Kidney (tissue), 14 donors: ENCODE data around the gene BAZ2B. TPM values are rescaled to one million over a fixed set of nuclear protein-coding genes. Genes with fewer than 3 reads are reported as not detected.

Source experiments
- DNase-seq, 5 donors: peaks; one replicate each; pipeline ENCODE4 v3.0.0-alpha.2; 2013 to 2020
- FAIRE-seq: peaks from 2 replicates; lab custom pipeline; 2012; peaks lifted over from hg19 to GRCh38; lab: Jason Lieb, UNC
- H3K27ac ChIP-seq, 2 donors: one replicate each; pipeline ENCODE4 v1.7.0; 2013; ENCODE audit warnings: low read depth in 2 of 2, low read length in 2 of 2, inconsistent platforms in 1 of 2
- H3K27me3 ChIP-seq: one replicate; pipeline ENCODE4 v1.7.1; 2013; ENCODE audit warnings: low read length, inconsistent platforms; ENCODE audit not compliant: control insufficient read depth, insufficient read depth
- H3K36me3 ChIP-seq, 3 donors: one replicate each; pipeline versions ENCODE4 v1.7.0 to v1.7.1; 2013; ENCODE audit warnings: low read length in 3 of 3, control low read depth in 1 of 3, inconsistent platforms in 1 of 3; ENCODE audit not compliant: insufficient read depth in 3 of 3, control insufficient read depth in 2 of 3
- H3K4me1 ChIP-seq, 3 donors: one replicate each; pipeline versions ENCODE4 v1.7.0 to v1.7.1; 2013; ENCODE audit warnings: low read length in 3 of 3, inconsistent platforms in 1 of 3, low read depth in 1 of 3; ENCODE audit not compliant: control insufficient read depth in 2 of 3, insufficient read depth in 2 of 3
- H3K4me3 ChIP-seq, 3 donors: one replicate each; pipeline versions ENCODE4 v1.7.0 to v1.8.1; 2013; ENCODE audit warnings: low read length in 3 of 3, control low read depth in 1 of 3, inconsistent platforms in 1 of 3
- H3K9ac ChIP-seq, 3 donors: one replicate each; pipeline versions ENCODE4 v1.7.0 to v1.7.1; 2013; ENCODE audit warnings: low read length in 3 of 3, control low read depth in 1 of 3, inconsistent platforms in 1 of 3
- H3K9me3 ChIP-seq, 3 donors: one replicate each; pipeline versions ENCODE4 v1.7.0 to v1.7.1; 2013; ENCODE audit warnings: low read length in 3 of 3, control low read depth in 1 of 3, inconsistent platforms in 1 of 3; ENCODE audit not compliant: control insufficient read depth in 2 of 3, insufficient read depth in 1 of 3
- CTCF ChIP-seq: IDR thresholded peaks from 3 replicates; pipeline ENCODE4 v1.5.1; 2012; ENCODE audit warnings: mild to moderate bottlenecking, moderate library complexity, borderline replicate concordance; ENCODE audit not compliant: insufficient read depth; ENCODE audit errors: extremely low read depth
- intact Hi-C: fragments of 100-400 bp; cut with DNase I; formaldehyde crosslinking; loops from one replicate; pipeline ENCODE4 v1.11.1; 2022
- polyA plus RNA-seq: library from polyadenylated mRNA; stranded (reverse); fragments of 350-450 nt; fragmentation: Illumina TruSeq; extraction: RNeasy Lipid Tissue Mini Kit (QIAGEN cat#74804); gene quantifications from one replicate; pipeline ENCODE4 v1.2.3, GENCODE V29; 2014; ENCODE audit warnings: low read depth, low replicate concordance; ENCODE audit not compliant: insufficient read depth
- total RNA-seq: library from RNA; stranded (reverse); fragmentation: NEBNext Ultra II Directional; extraction: Animal tissue kit (Norgen Biotek cat#: 25700); gene quantifications from one replicate; pipeline ENCODE4 v1.2.1, GENCODE V29; 2021
- donor health status: control.
- donor health status: control.
- donor health status: control.
- donor health status: control.
- donor health status: control.
- donor health status: DM: yes; HTN: yes; CAD: no.
- donor health status: Normal renal cell carcinoma (clear cell type).

The BAZ2B gene
- total and polyA plus RNA-seq, 2 donors from 2014 or later = 5.1 to 87.3 TPM

GRCh38 chr2:159551806-159552205, 64.5 kb downstream of the BAZ2B start:
- intact Hi-C loops = no loop called here
- no peak overlapping the region for H3K4me3 ChIP-seq
- H3K9me3 ChIP-seq = no peaks in the 10 kb centered on the region
- no peak for FAIRE-seq
- no peak for DNase-seq
- H3K27ac ChIP-seq = no peak overlapping the region
- no peak overlapping the region for H3K9ac ChIP-seq
- no peaks in the 10 kb centered on the region for H3K36me3 ChIP-seq
- H3K27me3 ChIP-seq = no peaks in the 10 kb centered on the region
- no peaks in the 10 kb centered on the region for H3K4me1 ChIP-seq
- no peak for TF ChIP-seq CTCF

GRCh38 chr2:159550231-159550630, 66.1 kb downstream of the BAZ2B start:
- intact Hi-C loops = no loop called here
- no peaks in the 10 kb centered on the region for H3K9me3 ChIP-seq
- no peak for FAIRE-seq

GRCh38 chr2:159549234-159549633, 67.1 kb downstream of the BAZ2B start:
- FAIRE-seq (no peak), DNase-seq (no peak)
- no peaks in the 10 kb centered on the region for H3K9me3 ChIP-seq
- no peaks in the 10 kb centered on the region for H3K36me3 ChIP-seq
- intact Hi-C loops = no loop called here
- no peak overlapping the region for H3K27ac ChIP-seq
- TF ChIP-seq CTCF = no peak
- no peak overlapping the region for H3K4me3 ChIP-seq
- no peaks in the 10 kb centered on the region for H3K27me3 ChIP-seq
- no peak overlapping the region for H3K9ac ChIP-seq
- no peaks in the 10 kb centered on the region for H3K4me1 ChIP-seq

More at GRCh38 chr2:159550231-159550630, 66.1 kb downstream of the BAZ2B start:
- no peak overlapping the region for H3K27ac ChIP-seq
- H3K4me1 ChIP-seq = no peaks in the 10 kb centered on the region
- no peak for TF ChIP-seq CTCF
- DNase-seq = no peak
- no peak overlapping the region for H3K4me3 ChIP-seq
- no peak overlapping the region for H3K9ac ChIP-seq
- H3K27me3 ChIP-seq = no peaks in the 10 kb centered on the region
- no peaks in the 10 kb centered on the region for H3K36me3 ChIP-seq
